Ovary (tissue), 3 donors: ENCODE results near the gene GYG1.

Experiments used
- EP300 ChIP-seq: sonication (generic); formaldehyde crosslinking; IDR thresholded peaks from one replicate; pipeline ENCODE4 v1.6.1; 2017; ENCODE audit warnings: antibody characterized with exemption
- POLR2A ChIP-seq: fragments of 450-650 bp; IDR thresholded peaks from one replicate; pipeline ENCODE4 v1.6.1; 2017; ENCODE audit warnings: antibody characterized with exemption, mild to moderate bottlenecking, moderate library complexity
- TF ChIP-seq, protein P1 (sequence below), 3 donors: fragments of 450-650 bp in 2 of 3; fragments of 200-600 bp in 1 of 3; IDR thresholded peaks; one replicate each; pipeline versions ENCODE4 v1.5.1 to v1.8.0; 2016 to 2022; ENCODE audit warnings: antibody characterized with exemption in 3 of 3, mild to moderate bottlenecking in 1 of 3
- donor health status: DM: no; HTN: no; CAD: no.

GRCh38 chr3:149020839-149021252, 29.5 kb downstream of the GYG1 start:
- TF ChIP-seq, protein P1, sequence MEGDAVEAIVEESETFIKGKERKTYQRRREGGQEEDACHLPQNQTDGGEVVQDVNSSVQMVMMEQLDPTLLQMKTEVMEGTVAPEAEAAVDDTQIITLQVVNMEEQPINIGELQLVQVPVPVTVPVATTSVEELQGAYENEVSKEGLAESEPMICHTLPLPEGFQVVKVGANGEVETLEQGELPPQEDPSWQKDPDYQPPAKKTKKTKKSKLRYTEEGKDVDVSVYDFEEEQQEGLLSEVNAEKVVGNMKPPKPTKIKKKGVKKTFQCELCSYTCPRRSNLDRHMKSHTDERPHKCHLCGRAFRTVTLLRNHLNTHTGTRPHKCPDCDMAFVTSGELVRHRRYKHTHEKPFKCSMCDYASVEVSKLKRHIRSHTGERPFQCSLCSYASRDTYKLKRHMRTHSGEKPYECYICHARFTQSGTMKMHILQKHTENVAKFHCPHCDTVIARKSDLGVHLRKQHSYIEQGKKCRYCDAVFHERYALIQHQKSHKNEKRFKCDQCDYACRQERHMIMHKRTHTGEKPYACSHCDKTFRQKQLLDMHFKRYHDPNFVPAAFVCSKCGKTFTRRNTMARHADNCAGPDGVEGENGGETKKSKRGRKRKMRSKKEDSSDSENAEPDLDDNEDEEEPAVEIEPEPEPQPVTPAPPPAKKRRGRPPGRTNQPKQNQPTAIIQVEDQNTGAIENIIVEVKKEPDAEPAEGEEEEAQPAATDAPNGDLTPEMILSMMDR (IDR thresholded peaks at IDR 0.05): no peak
- TF ChIP-seq POLR2A (no peak), EP300 (no peak)
